HG02943 (cell line): ENCODE results near the gene ARHGAP22.

Experiments used
- ATAC-seq: cut with Tn5 transposase; IDR thresholded peaks from one replicate; pipeline ENCODE4 v1.9.1; 2021; ENCODE audit warnings: mild to moderate bottlenecking, low read depth, moderate library complexity; ENCODE audit not compliant: unreplicated experiment

The ARHGAP22 gene

DNA sequence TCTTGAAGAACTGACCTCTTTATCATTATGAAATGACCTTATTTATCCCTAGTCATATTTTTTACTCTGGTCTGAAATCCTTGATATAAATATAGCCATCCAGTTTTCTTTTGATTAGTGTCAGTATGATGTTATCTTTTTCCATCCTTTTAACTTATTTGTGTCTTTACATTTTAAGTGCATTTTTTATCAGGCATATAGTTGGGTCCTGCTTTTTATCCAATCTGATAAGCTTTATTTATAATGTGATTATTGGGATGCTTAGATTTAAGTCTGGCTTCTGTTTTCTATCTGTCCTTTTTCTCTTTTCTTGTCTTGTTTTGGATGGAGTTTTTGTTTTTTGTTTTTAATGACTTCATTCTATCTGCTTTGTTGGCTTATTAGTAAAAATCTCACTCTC lies 119.2 kb downstream of the ARHGAP22 start:
- ATAC-seq, result no peak

DNA sequence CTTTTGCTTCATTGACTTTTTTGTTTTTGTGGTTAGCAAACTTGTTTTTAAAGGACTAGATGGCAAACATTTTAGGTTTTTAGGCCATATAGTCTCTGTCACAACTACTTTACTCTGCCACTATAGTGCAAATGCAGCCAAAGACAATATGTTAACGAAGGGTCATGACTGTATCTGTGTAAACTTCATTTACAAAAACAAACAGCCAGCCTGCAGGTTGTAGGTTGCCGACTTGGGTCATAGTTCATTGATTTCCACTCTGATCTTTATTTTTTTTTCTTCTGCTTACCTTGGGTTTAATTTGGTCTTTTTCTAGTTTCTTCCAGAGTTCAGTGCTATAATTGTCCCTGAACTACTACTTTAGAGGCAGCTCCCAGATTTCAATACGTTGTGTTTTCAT lies 120.0 kb downstream of the ARHGAP22 start:
- ATAC-seq, result no peak

DNA sequence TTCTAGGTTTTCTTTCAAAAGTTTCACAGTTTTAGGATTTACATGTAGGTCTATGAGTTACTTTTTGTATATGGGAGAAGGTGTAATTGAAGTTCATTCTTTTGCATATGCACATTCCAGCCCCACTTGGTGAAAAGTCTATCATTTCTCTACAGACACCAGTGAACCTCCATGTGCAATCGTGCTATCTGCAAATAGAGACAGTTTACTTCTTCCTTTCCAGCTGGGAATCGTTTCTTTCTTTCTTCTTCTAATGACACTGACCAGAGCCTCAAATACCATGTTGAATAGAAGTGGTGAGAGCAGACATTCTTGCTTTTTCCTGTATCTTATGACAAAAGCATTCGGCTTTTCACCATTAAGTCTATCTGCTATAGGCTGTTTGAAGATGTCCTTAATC lies 122.7 kb downstream of the ARHGAP22 start:
- ATAC-seq, result no peak

DNA sequence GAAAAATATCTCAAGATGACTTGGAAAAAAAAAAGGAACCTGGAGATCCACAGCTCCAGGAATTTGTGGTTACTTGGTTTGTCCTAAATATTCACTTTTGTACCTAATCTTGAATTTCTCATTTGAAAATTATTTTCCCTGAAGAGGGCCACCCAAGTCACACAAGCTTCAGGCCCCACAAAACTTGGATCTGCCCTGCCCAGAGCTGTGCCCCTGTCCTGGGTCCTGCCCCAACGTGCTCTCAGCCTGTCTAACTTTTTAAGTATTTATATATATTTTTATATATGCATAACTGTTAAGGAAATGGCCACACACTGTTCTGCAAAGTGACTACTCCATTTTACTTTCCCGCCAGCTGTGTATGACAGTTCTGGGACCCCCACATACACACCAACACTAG lies 123.5 kb downstream of the ARHGAP22 start:
- ATAC-seq, result no peak

DNA sequence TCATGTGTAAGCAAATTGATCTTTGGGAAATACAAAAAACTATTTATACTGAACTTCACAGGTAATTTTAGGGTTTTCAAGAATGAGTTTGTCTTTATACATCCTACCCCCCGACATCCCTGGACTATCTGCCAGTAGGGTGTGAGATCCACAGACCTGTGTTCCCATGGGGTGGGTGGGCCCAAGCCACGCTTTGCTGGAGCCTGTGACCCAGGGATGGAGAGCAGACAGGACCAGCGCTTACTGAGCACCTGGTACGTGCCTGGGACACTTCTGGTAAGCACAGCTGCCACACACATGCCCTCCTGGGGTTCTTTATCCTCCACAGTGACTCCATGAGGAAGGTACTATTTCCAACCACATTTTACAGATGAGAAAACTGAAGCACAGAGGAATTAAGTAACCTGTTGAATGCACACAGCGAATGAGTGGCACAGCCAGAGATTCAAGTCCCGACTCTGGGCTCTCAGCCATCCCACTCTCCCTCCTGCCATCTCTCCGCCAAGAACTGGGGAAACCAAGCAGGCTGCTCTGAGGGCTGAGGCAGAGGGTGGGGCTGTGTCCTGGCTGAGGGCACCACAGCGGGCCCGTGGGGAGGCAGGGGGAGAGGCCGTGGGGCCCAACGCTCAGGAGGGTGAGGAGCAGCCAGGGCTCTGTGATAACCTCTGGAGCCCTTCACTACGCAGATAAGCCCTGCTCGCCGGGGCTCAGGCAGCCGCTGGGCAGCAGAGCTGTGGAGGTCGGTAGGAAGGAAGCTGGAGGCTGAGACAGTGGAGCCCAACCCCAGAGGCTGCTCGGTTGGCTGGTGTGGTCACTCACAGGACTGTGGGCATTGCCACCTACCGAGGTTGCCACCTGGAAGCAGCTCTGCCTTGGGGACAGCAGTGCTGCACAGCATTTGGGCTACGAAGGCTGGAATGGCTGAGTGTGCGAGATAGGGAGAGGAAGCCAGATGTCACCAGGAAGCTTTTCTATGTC lies 124.2 kb downstream of the ARHGAP22 start:
- ATAC-seq, result no peak

DNA sequence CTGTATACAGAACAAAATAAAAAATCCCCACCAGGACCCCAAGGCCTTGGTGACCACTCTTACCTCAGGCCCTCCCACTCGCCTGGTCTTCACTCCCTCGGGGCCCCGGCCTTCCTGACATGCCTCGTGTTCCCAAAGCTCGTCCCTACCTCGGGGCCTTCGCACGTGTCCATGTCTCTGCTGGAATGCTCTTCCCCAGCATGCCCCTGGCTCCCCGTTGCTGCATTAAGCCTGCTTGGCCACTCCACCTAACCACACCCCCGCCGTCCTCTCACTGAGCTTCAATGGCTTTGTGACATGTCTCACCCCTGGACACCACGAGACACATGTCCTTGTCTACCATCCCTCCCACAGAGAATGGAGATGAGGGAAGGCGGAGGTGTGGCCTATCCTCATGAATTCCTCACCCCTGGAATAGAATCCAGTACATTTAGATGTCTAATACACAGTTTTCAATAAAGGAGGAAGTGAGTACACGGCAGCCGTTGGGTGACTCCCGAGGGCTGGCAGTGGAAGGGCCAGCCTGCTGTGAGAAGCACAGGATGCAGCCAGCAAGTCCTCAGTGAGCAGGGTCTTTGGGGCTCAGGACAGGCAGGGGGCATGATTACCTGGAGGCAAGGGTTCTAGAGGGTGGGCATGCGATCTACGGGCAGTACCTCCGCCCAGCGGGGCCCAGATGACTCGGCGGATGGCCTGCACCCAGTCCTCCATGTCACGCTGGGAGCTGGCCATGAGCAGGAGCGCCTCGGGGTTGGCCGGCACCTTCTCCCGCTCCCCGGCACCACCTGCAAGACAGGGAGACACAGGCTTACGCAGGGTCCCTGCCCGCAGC lies 125.7 kb downstream of the ARHGAP22 start:
- no peak for ATAC-seq

DNA sequence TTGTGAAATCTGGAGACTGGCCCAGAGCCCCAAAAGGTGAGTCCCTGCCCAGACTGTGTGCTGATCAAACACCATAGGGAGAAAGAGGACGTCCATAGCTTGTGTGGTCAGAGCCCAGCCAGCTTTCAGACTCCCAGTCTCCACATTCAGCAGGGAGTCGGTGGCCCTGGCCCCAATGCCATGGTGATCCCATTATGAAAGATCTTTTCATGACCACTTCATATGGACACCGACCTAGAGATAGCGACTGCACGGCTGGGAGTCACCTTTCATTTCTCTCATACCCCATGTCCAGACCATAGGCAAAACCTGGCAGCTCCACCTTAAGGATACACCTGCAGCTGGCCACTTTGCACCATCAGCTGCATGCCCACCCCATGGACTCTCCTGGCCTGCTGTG lies 126.4 kb downstream of the ARHGAP22 start:
- ATAC-seq, result no peak

DNA sequence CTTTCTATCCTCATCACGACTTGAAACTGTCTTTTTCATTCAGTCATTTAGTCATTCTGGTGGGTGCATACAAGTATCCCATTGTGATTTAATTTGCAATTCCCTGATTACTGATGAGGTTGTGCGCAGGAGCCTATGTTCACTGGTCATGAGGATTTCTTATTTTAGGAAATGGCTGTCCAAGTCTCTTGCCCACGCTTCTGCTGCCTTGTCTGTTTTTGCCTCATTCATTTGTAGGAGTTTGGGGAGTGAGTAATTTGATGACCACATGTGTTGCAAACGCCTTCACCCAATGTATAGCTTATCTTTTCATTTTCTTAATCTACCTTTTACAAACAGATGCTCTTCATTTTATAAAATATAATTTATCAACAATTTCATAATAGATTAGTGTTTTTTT lies 127.3 kb downstream of the ARHGAP22 start:
- ATAC-seq, result no peak

DNA sequence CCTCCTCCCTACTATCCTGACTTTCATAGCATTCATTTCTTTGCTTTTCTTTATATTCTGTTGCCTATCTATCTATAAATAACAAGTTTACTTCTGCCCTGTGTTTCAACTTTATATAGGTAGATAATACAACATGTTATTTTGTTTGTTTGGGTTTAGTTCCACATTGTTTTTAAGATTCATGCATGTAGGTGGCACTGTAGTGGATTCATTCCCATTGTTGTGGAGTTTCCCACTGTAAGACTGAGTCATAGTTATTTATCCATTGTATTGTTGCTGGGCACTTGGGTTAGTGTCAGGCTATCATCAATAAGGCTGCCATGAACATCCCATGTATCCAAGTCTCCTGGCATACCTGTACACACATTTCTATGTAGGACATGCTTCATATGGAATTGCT lies 127.7 kb downstream of the ARHGAP22 start:
- no peak for ATAC-seq

DNA sequence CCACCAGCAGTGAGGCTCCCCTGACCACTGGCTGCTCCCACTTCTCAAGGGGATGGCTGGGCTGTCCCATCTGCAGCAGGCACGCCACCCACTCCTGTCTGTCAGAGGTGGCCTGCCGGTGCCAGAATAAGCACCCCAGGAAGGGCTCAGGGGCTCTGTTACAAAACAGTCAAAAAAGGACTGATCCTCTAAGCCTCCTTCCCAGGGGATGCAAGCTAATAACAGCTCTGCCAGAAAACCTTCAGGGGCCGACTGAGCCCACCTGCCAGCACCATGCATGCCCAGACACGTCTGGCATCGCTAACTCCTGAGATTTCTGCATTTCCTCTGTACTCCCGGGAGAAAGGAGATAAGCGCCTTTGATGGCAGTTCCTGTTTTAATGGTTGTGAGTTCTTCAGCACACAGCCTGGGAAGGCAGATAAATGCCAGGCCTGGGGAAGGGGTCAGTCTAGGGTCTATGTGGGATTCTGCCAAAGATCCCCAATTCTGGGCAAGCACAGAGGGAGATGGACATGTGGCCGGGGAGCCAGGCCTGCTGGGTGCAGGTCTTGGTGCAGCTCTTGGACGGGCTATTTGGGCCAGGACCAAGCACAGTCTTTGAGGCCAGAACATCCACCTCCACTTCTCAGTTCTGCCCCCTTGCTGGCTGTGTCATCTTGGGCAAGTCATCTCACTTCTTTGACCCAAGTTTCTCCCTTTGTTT lies 128.4 kb downstream of the ARHGAP22 start:
- no peak for ATAC-seq

DNA sequence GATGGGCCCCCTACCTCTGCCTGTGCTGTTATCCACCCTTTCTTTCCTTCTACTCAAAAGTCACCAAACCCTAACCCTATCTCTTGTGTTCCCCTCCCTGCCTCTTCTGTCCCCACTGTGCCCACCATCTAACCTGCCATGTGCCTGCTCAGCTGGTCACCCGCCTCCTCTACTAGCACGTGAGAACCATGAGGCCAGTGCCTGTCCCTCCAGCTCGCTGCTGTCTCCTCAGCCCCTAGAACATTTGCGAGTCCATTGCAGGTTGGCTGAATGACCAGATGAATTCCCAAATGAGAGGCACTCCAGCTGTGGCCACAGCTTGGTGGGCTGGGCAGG lies 129.0 kb downstream of the ARHGAP22 start:
- no peak for ATAC-seq

DNA sequence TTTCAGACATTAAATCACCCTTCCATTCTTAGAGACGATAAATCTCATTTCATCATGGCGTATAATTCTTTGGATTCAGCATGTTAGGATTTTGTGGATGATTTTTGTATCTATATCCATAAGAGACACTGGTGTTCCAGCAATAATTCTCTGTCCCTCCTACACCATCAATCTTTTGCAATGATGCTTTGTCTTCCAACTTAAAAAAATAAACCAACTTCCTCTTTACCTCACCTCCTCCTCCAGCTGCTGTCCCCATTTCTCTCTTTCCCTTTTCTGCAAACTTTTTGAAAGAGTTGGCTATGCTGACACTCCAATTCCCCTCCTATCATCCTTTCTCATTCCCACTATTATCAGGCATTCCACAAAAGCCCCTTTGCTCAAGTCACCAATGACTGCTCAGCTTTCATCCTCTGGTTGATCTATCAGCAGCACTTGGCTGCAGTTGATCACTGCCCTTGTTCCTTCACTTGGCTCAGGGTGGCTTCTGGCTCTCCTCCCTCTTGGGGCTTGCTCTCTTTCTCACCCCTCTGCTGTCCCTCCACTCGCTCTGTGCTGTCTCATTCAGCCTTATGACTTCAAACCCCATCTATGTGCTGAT lies 130.0 kb downstream of the ARHGAP22 start:
- ATAC-seq, result no peak

DNA sequence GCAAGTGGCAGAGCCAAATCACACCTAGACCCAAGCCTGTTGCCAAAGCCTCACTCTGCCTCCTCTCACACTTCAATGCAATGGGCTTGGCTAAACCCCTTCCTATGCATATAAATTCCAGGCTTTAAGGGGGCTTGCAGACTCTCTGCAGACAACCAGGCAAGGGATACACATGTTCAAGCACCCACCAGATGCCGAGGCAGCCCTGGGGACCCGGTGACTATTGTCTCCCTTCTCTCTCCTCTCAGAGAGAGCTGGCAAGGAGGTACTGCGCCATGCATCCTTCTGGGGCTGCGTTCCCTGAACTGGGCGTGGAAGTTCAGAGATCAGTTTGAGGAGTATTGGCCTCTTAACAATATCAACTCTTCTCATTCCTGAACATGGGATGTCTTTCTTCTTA lies 131.2 kb downstream of the ARHGAP22 start:
- ATAC-seq, result no peak

DNA sequence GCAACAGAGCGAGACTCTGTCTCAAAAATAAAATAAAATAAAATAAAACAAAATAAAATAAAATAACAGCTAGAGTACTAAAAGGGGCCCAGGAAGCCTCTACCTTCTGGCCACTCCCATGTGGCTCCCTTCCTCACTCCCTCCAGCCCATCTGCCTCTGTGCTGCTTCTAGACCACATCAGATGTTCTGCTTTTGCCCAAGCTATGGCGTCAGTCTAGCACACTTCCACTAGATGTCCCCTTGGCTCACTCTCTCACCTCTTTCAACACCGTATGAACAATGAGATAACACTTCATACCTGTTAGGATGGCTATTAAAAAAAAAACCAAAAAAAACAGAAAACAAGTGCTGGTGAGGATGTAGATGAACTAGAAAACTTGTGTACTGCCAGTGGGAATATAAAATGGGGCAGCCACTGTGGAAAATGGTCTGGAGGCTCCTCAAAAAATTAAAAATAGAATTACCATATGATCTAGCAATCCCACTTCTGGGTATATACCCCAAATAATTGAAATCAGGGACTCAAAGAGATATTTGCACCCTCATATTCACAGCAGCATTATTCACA lies 132.3 kb downstream of the ARHGAP22 start:
- no peak for ATAC-seq

DNA sequence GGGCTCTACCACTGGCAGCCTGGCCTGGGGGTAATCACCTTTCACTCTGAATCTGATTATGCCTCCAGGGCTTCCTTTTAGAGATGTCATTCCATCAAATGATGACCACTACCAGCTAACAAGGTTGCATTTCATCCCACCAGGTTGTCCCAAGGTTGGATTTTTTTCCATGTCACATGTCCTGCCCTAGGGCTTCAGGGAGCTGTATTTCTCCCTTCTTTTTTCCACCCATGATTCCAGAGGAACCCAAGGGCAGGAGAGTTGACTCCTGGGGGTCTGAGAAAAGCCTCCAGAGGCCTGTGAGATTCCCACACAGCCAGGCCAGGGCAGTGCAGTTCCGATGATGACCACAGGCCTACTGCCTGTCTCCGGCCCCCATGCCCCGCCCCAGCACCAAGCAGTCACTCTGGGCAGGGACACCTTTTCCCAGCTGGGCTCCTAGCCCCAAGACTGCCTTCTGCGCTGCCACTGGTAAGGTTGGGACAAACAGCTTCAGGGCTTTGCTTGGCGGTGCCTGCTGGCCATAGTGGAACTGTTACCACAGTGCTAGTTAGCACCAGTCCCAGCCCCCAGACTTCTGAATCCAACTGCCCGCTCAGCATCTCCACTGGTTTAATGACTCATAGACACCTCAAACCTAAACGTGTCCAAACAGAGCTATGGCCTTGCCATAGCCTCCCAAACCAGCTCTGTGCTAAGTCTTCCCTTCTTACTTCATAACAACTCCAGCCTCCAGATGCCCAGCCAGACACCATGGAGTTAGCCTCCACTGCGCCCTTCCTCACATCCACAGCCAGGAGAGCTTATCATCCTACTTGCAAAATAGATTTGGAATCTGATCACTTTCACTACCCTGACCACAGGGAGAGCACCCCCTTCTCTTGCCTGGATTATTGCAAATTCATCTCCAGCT lies 133.7 kb downstream of the ARHGAP22 start:
- ATAC-seq, result no peak

DNA sequence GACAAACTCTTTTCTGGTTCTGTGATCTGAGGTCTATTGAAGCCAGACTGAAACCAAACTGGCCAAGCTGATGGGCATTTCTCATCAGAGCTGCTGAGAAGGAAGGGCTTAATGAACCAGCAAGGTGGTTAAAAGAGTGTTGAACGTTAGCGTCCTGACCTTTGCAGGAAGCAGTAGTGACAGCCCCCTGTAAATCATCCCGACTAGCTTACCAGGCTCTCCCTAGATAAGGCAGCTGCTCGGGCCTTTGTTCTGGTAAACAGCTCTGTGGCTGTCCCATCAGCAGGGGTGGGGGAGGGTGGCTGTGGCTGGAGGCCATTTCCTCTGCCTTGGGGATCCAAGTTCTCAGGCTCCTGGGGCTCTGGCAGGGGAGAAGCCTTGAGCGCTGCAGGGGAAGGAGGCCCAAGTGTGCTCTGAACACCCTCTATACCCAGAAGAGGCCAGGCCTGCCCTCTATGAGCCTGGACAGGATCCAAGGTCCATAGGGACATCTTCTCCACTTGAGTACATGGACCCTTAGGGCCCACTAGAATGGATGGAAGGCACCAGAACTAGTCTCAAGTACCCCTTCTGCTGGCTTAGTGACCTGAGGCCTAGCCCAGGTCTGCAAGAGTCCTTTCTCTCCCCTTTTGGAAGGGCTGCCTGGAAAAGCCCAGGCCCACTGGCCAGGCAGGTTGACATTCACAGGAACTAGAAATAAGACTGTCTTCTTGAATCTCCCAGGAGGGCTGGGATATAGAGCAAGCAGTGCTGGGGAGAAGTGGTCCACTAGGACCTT lies 134.6 kb downstream of the ARHGAP22 start:
- ATAC-seq, result no peak

DNA sequence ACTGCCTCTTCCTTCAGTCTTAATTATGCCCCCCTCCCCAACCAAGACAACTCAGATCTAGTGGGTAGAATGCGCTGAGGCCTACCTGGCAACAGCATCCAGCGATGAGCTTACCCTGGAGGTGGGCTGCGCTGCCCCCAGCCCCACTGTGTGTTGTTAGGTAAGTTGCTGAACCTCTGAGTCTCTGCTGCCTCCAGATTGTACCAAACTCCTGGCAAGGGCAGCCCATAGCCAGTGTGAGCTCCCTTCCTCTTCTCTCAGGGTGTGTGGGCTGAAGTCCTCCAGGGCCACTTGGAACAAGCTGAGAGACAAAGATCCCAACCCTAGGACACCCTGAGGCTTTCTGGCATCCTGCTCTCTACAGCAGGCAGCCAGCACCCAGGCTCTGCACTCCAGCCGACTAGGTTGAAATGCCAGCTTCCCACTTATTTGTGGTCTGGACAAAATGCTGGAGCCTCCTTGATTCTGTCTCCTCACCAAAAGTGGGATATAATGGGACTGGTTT lies 135.3 kb downstream of the ARHGAP22 start:
- no peak for ATAC-seq

DNA sequence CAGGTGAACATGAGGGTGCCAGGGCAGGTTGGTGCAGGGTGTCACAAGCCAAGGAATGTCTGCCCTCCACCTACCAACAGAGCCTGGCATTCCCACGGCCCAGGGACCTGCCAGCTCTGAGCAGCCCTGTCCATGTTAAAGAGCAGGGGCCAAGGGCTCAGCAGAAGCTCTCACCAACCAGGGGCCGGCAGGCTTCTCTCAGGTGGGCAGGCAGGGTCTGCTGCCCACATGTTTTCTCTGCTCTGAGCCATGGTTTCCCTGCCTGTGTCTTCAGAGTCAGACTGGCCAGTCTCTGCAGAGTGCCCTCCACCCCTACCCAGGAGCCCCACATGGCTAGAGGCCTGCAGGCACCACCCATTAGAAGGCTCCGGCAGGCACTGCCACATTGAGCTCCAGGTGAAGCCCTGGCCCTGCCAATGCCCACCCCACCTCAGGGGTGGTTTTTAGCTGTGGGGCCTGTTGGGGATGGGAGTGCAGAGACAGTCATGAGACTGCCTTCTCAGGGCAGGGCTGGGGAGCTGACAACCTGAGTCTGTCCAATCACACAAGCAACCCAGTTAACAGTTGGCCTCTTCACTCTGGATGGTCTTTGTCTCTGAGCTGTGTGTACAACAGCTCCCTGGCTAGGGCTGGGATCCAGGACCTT lies 135.9 kb downstream of the ARHGAP22 start:
- ATAC-seq, result no peak
